HepG2 (cell line): ENCODE measurements around the gene DNAL4. TPM values are rescaled to one million over a fixed set of nuclear protein-coding genes. Genes with fewer than 3 reads are reported as not detected.
A peak's percentile ranks its signal among the peaks of the same experiment; 100 is the strongest.

Experiments used
- ARID4A ChIP-seq: sonication (generic); formaldehyde crosslinking; IDR thresholded peaks from 2 replicates; pipeline ENCODE4 v1.5.0; 2020; ENCODE audit warnings: mild to moderate bottlenecking, missing genetic modification reagents, borderline replicate concordance
- HIVEP1 ChIP-seq: sonication (generic); formaldehyde crosslinking; IDR thresholded peaks from 2 replicates; pipeline ENCODE4 v1.4.0; 2020; ENCODE audit warnings: mild to moderate bottlenecking, missing genetic modification reagents
- HOXA3 ChIP-seq: sonication (generic); formaldehyde crosslinking; IDR thresholded peaks from 2 replicates; pipeline ENCODE4 v1.5.0; 2020; ENCODE audit warnings: missing genetic modification reagents
- LCORL ChIP-seq, 2 experiments: fragments of 450-650 bp in 1 of 2; sonication (generic) in 1 of 2; formaldehyde crosslinking in 1 of 2; IDR thresholded peaks; 2 replicates each; pipeline versions ENCODE4 v1.5.0 to v1.6.1; 2017 to 2020; ENCODE audit warnings: antibody characterized with exemption in 1 of 2, missing genetic modification reagents in 1 of 2
- RFX3 ChIP-seq: IDR thresholded peaks from 2 replicates; pipeline ENCODE4 v1.6.1; 2016; ENCODE audit warnings: missing biosample characterization, missing genetic modification reagents
- SALL1 ChIP-seq: sonication (generic); formaldehyde crosslinking; IDR thresholded peaks from 2 replicates; pipeline ENCODE4 v1.8.0; 2022; ENCODE audit warnings: mild to moderate bottlenecking, missing genetic modification reagents
- SMAD3 ChIP-seq: sonication (generic); formaldehyde crosslinking; IDR thresholded peaks from 2 replicates; pipeline ENCODE4 v1.4.0; 2020; ENCODE audit warnings: missing genetic modification reagents
- SMAD9 ChIP-seq: sonication (generic); formaldehyde crosslinking; IDR thresholded peaks from 2 replicates; pipeline ENCODE4 v1.5.1; 2020; ENCODE audit warnings: mild to moderate bottlenecking, missing genetic modification reagents
- ZBTB10 ChIP-seq: sonication (generic); formaldehyde crosslinking; IDR thresholded peaks from 2 replicates; pipeline ENCODE4 v1.4.0; 2020; ENCODE audit warnings: missing genetic modification reagents, borderline replicate concordance
- ZBTB49 ChIP-seq: sonication (generic); formaldehyde crosslinking; IDR thresholded peaks from 2 replicates; pipeline ENCODE4 v1.4.0; 2020; ENCODE audit warnings: missing genetic modification reagents, borderline replicate concordance
- ZFP90 ChIP-seq: sonication (generic); formaldehyde crosslinking; IDR thresholded peaks from 2 replicates; pipeline ENCODE4 v1.8.0; 2022; ENCODE audit warnings: missing genetic modification reagents, mild to moderate bottlenecking, inconsistent platforms, borderline replicate concordance
- ZNF234 ChIP-seq: sonication (generic); formaldehyde crosslinking; conservative IDR thresholded peaks from 2 replicates; pipeline ENCODE4 v1.5.1; 2020; ENCODE audit warnings: mild to moderate bottlenecking, missing genetic modification reagents
- ZNF235 ChIP-seq: sonication (generic); formaldehyde crosslinking; IDR thresholded peaks from 2 replicates; pipeline ENCODE4 v1.8.1; 2023; ENCODE audit warnings: mild to moderate bottlenecking, missing genetic modification reagents, borderline replicate concordance
- ZNF282 ChIP-seq: fragments of 450-650 bp; IDR thresholded peaks from 2 replicates; pipeline ENCODE4 v1.6.1; 2018; ENCODE audit not compliant: partially characterized antibody
- ZNF567 ChIP-seq: sonication (generic); formaldehyde crosslinking; IDR thresholded peaks from 2 replicates; pipeline ENCODE4 v1.8.1; 2023; ENCODE audit warnings: mild to moderate bottlenecking, missing genetic modification reagents, borderline replicate concordance
- ZNF788 ChIP-seq: sonication (generic); formaldehyde crosslinking; IDR thresholded peaks from 2 replicates; pipeline ENCODE4 v1.5.0; 2020; ENCODE audit warnings: mild to moderate bottlenecking, missing genetic modification reagents, borderline replicate concordance
- ZSCAN31 ChIP-seq: sonication (generic); formaldehyde crosslinking; IDR thresholded peaks from 2 replicates; pipeline ENCODE4 v1.5.0; 2020; ENCODE audit warnings: low read depth, mild to moderate bottlenecking, missing genetic modification reagents
- polyA plus RNA-seq, 8 experiments: library from polyadenylated mRNA; depleted of rRNA in 3 of 8; stranded (reverse) in 7 of 8; unstranded in 1 of 8; fragments of >200 nt; fragmentation: Illumina TruSeq in 4 of 8; extraction: Trizol in 4 of 8; gene quantifications; 2 replicates each; pipeline versions ENCODE4 v1.2.1 to v1.2.3, GENCODE V29; 2011 to 2016; ENCODE audit warnings: low read depth in 4 of 8, missing spikeins in 1 of 8, mixed read lengths in 1 of 8; ENCODE audit not compliant: insufficient read depth in 1 of 8
- total RNA-seq, 5 experiments: library from RNA; depleted of rRNA; stranded (reverse); fragments of >200 nt; fragmentation: Illumina TruSeq; extraction: Trizol; gene quantifications; 2 replicates each; pipeline ENCODE4 v1.2.3, GENCODE V29; 2016; ENCODE audit warnings: low read depth in 1 of 5
- TF ChIP-seq, protein P1 (sequence below): sonication (generic); formaldehyde crosslinking; conservative IDR thresholded peaks from 2 replicates; pipeline ENCODE4 v1.4.0; 2020; ENCODE audit warnings: missing genetic modification reagents

DNAL4 gene
- total and polyA plus RNA-seq, 2 of the 13 experiments (the other 11 are each of a cell fraction or from before 2014, with no cell fraction given) = 8.0 to 10.7 TPM

GRCh38 chr22:38824585-38824984, 30.6 kb upstream of the DNAL4 start (continued):
- TF ChIP-seq ZBTB10 (CRISPR knock-in tag) = no peak
- TF ChIP-seq ZNF235 (CRISPR knock-in tag) = no peak
- TF ChIP-seq SALL1 (CRISPR knock-in tag) = peak; percentile 93
- no peak for TF ChIP-seq ZNF282
- TF ChIP-seq ZNF788 (CRISPR knock-in tag) = no peak
- no peak for TF ChIP-seq ZSCAN31 (CRISPR knock-in tag)
- 0 out of 2 replicates have a peak, but pooled peaks have one; percentile 72 for TF ChIP-seq ZFP90 (CRISPR knock-in tag)
- TF ChIP-seq SMAD9 (CRISPR knock-in tag) = 0 out of 2 replicates have a peak, but pooled peaks have one; percentile 35
- TF ChIP-seq, protein P1, sequence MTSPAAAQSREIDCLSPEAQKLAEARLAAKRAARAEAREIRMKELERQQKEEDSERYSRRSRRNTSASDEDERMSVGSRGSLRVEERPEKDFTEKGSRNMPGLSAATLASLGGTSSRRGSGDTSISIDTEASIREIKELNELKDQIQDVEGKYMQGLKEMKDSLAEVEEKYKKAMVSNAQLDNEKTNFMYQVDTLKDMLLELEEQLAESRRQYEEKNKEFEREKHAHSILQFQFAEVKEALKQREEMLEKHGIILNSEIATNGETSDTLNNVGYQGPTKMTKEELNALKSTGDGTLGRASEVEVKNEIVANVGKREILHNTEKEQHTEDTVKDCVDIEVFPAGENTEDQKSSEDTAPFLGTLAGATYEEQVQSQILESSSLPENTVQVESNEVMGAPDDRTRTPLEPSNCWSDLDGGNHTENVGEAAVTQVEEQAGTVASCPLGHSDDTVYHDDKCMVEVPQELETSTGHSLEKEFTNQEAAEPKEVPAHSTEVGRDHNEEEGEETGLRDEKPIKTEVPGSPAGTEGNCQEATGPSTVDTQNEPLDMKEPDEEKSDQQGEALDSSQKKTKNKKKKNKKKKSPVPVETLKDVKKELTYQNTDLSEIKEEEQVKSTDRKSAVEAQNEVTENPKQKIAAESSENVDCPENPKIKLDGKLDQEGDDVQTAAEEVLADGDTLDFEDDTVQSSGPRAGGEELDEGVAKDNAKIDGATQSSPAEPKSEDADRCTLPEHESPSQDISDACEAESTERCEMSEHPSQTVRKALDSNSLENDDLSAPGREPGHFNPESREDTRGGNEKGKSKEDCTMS (CRISPR knock-in tag) = 0 out of 2 replicates have a peak, but pooled peaks have one; percentile 89
- no peak for TF ChIP-seq LCORL (IDR thresholded peaks at IDR 0.05)
- TF ChIP-seq LCORL (CRISPR knock-in tag; IDR thresholded peaks at IDR 0.05) = no peak
- no peak for TF ChIP-seq ZNF567 (CRISPR knock-in tag)
- peak; percentile 91 for TF ChIP-seq SMAD3 (CRISPR knock-in tag)
- no peak for TF ChIP-seq HIVEP1 (CRISPR knock-in tag)
- peak; percentile 28; the same call in 1 of the 2 replicates for TF ChIP-seq HOXA3 (CRISPR knock-in tag)
- peak; percentile 93 for TF ChIP-seq ZBTB49 (CRISPR knock-in tag)
- TF ChIP-seq ARID4A = peak; percentile 56; the same call in 1 of the 2 replicates
- no peak for TF ChIP-seq ZNF234
- no peak for TF ChIP-seq RFX3
